HTERT RPE-1 (cell line): ENCODE measurements around the gene VWC2.

Experiments
- in situ Hi-C: fragments of 300-500 bp; cut with MboI; formaldehyde crosslinking; loops from 4 replicates; pipeline ENCODE4 v1.14.3; 2020; ENCODE audit warnings: low sequenced_read_pairs

Gene VWC2

GRCh38 chr7:49927631-49928030 is 154.2 kb downstream of the VWC2 start:
- in situ Hi-C loops: no loop called here

- in situ Hi-C loops: no loop called here
Observed at GRCh38 chr7:49928787-49929186, 155.3 kb downstream of the VWC2 start.

GRCh38 chr7:49931627-49932026 is 158.2 kb downstream of the VWC2 start:
- in situ Hi-C loops: no loop called here

- in situ Hi-C loops: no loop called here
Observed at GRCh38 chr7:49937608-49938007, 164.2 kb downstream of the VWC2 start.
